Measurements from ENCODE around the gene CEP63. TPM values are rescaled to one million over a fixed set of nuclear protein-coding genes. Genes with fewer than 3 reads are reported as not detected.
A peak's percentile ranks its signal among the peaks of the same experiment; 100 is the strongest.

CEP63 gene
- total and polyA plus RNA-seq, 2 of the 8 experiments (the other 6 are each of a cell fraction or from before 2014, with no cell fraction given) = 5.3 to 18.2 TPM

DNA sequence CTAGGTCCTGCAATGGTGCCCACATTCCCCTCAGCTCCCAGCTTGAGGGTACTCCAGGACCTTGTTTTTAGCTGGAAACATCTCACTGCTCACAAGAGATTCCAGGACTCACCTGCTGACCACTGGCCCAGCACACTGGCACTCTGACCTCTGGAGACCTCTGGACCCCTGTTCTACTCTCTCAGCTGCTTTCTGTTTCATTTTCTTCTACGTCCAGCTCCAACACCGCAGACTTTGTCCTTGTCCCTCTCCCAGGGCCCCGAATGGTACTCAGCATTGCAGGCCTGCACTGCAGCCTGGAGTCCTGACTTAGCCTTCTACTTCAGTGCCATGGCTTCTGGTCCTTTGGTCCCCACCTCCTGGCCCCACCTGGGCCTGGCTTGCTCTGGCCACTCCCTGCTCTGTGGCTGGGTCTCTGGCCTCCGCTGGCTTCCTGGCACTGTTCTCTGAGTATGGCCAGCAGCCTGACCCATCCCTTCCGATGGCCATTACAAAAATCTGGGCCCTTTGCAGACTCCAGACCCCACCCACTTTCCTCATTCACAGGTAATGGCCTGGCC is 137.0 kb downstream of the CEP63 start:
- H3K9ac ChIP-seq (replicated peaks in 1 of 4; ENCODE audit: extremely low read depth in 1 of 4, low read depth in 3 of 4, low read length in 3 of 4) = no peak overlapping the region
- WGBS, 2 experiments (ENCODE audit: extremely low coverage in 1 of 2, insufficient coverage in 1 of 2, insufficient read length in 1 of 2, insufficient replicate concordance in 2 of 2, low coverage in 1 of 2, low lambda C conversion rate in 2 of 2, missing lambda C conversion rate in 1 of 2) = 69% methylated on average over 5 of the region's 5 CpGs; no CpG with 5 or more reads in 1 of the 2 experiments
- CTCF ChIA-PET (ENCODE audit: partially characterized antibody) = interaction anchor here (0.7 to 1.9 kb wide), 4 partner anchors 15 to 22 kb away, joined by 3 to 6 read pairs (median 3); no protein-coding TSS in a partner anchor
- TF ChIP-seq MAFK (IDR thresholded peaks at IDR 0.05; ENCODE audit: low read depth, low read length) = no peak
- TF ChIP-seq HDAC2 (IDR thresholded peaks at IDR 0.05; ENCODE audit: borderline replicate concordance in 1 of 2, low read depth in 2 of 2, low read length in 2 of 2) = no peak
- no peak for TF ChIP-seq ATF2 (IDR thresholded peaks at IDR 0.05; ENCODE audit: low read length)
- no peak for TF ChIP-seq SUZ12 (IDR thresholded peaks at IDR 0.05; ENCODE audit: low read length)

More for the DNA sequence above, 137.0 kb downstream of the CEP63 start:
- Histone ChIP-seq H4K5ac (ENCODE audit: insufficient read length, low read depth, low read length) (no peak overlapping the region), H2BK15ac (ENCODE audit: low read length) (no peak overlapping the region), H3K4me2 (ENCODE audit: insufficient read depth in 1 of 2, low read depth in 2 of 2, low read length in 2 of 2) (no peak overlapping the region), H2AK5ac (ENCODE audit: low read depth, low read length) (no peak overlapping the region), H3K79me1 (ENCODE audit: low read depth, low read length) (no peaks in the 10 kb centered on the region), H3K4ac (replicated peaks; ENCODE audit: insufficient read length, low read depth, low read length) (no peak overlapping the region), H2AFZ (ENCODE audit: low read length) (no peak overlapping the region), H3K14ac (ENCODE audit: insufficient read length) (no peak overlapping the region), H3K18ac (ENCODE audit: extremely low read depth, low read length) (no peak overlapping the region), H3K27me3 (replicated peaks in 1 of 4; ENCODE audit: control insufficient read depth in 3 of 4, extremely low read depth in 1 of 4, insufficient read depth in 3 of 4, low read length in 3 of 4) (no peaks in the 10 kb centered on the region), H4K8ac (ENCODE audit: extremely low read depth, insufficient read depth, low read length) (peak overlapping the region; percentile 45; the same call in 1 of the 2 replicates), H3K23me2 (ENCODE audit: low read depth, low read length) (no peaks in the 10 kb centered on the region), H3K79me2 (ENCODE audit: control insufficient read depth in 1 of 2, insufficient read depth in 2 of 2, low read length in 2 of 2) (no peaks in the 10 kb centered on the region), H4K91ac (replicated peaks; ENCODE audit: insufficient read length, low read length) (no peak overlapping the region), H3K27ac (ENCODE audit: low read depth, low read length) (no peak overlapping the region), H3K23ac (ENCODE audit: insufficient read length) (no peak overlapping the region), H3K56ac (replicated peaks; ENCODE audit: insufficient read length, low read depth, low read length) (no peak overlapping the region), H2BK120ac (replicated peaks; ENCODE audit: low read depth, low read length) (no peak overlapping the region), H2BK5ac (ENCODE audit: low read depth, low read length) (no peak overlapping the region), H3K36me3 (ENCODE audit: control insufficient read depth in 2 of 4, insufficient read depth in 4 of 4, low read length in 3 of 4) (no peaks in the 10 kb centered on the region), H3K4me1 (replicated peaks in 1 of 4; ENCODE audit: control insufficient read depth in 3 of 4, insufficient read depth in 4 of 4, low read length in 3 of 4) (peaks cover 0 to 3% (median 0%) of the 10 kb centered on the region in 4 experiments; a peak in 1 of 7 replicates), H2BK12ac (ENCODE audit: low read depth, low read length) (no peak overlapping the region), H4K20me1 (replicated peaks in 1 of 2; ENCODE audit: control insufficient read depth in 1 of 2, insufficient read depth in 2 of 2, low read length in 2 of 2) (no peaks in the 10 kb centered on the region), H3K9me3 (ENCODE audit: insufficient read depth in 2 of 2, low read depth in 1 of 2, low read length in 1 of 2) (no peaks in the 10 kb centered on the region), H2BK20ac (ENCODE audit: low read length) (no peak overlapping the region), H3K4me3 (ENCODE audit: extremely low read depth in 1 of 4, insufficient read depth in 2 of 4, low read depth in 3 of 4, low read length in 4 of 4) (no peak overlapping the region)
- no peak for FAIRE-seq
- peak in 1 of 2 experiments; percentile 26 for DNase-seq (ENCODE audit: low read depth in 1 of 2, low spot score in 2 of 2)
- POLR2A ChIA-PET (ENCODE audit: partially characterized antibody) = no interaction called here

Data from H1 (cell line).